K562 (cell line): ENCODE measurements around the gene C16orf90. TPM values are rescaled to one million over a fixed set of nuclear protein-coding genes. Genes with fewer than 3 reads are reported as not detected.

Experiments used
- ATAC-seq: fragments of 200-7000 bp; cut with Tn5 transposase; 3 replicates; pipeline ENCODE4 v1.9.1; 2020; ENCODE audit warnings: moderate library complexity
- BruUV-seq: library from RNA; stranded (reverse); fragments of 400-500 nt; replicated peaks from 2 replicates; lab custom pipeline; 2021; lab: Mats Ljungman, UMichigan
- CTCF ChIA-PET: fragments of 300-600 bp; formaldehyde crosslinking; extraction: SDS; loops from one replicate; lab custom pipeline; 2021; ENCODE audit warnings: low intra/inter-chr PET ratio; lab: Yijun Ruan, JAX
- POLR2A ChIA-PET: fragments of 300-600, 350-650 bp; sonication (Branson Sonifier 250); formaldehyde crosslinking; extraction: SDS; loops from one replicate; lab custom pipeline; 2021; ENCODE audit warnings: antibody characterized with exemption, inconsistent platforms; lab: Yijun Ruan, JAX
- DNase-seq, 4 experiments: peaks; one replicate each; pipeline versions ENCODE4 v3.0.0 to v3.0.0-alpha.2; 2011 to 2018; ENCODE audit warnings: low spot score in 3 of 4, mixed read lengths in 3 of 4; ENCODE audit errors: extremely low read depth in 1 of 4
- FAIRE-seq: peaks from 2 replicates; lab custom pipeline; 2011; peaks lifted over from hg19 to GRCh38; lab: Jason Lieb, UNC
- H2AFZ ChIP-seq: 2 replicates; pipeline ENCODE4 v1.6.0; 2011; ENCODE audit warnings: low read depth, low read length, control low read depth, inconsistent platforms
- H3K27ac ChIP-seq: fragments of 200-600 bp; 3 replicates; pipeline ENCODE4 v1.8.0; 2011; ENCODE audit warnings: low read depth, mild to moderate bottlenecking, control low read depth, inconsistent platforms, low read length, moderate library complexity, mixed read lengths; ENCODE audit errors: extremely low read depth
- H3K27me3 ChIP-seq, 2 experiments: fragments of 300-600 bp in 1 of 2; 2 replicates in 1 of 2; 3 replicates in 1 of 2; pipeline versions ENCODE4 v1.6.0 to v1.8.0; 2011; ENCODE audit warnings: inconsistent platforms in 2 of 2, low read length in 2 of 2, mild to moderate bottlenecking in 1 of 2, mixed read lengths in 1 of 2, moderate library complexity in 1 of 2; ENCODE audit not compliant: control insufficient read depth in 2 of 2, insufficient read depth in 2 of 2
- H3K36me3 ChIP-seq: fragments of 300-600 bp; 3 replicates; pipeline ENCODE4 v1.8.0; 2011; ENCODE audit warnings: mild to moderate bottlenecking, low read length, inconsistent platforms; ENCODE audit not compliant: control insufficient read depth, insufficient read depth
- H3K4me1 ChIP-seq, 2 experiments: fragments of 200-600 bp in 1 of 2; replicated peaks in 1 of 2; 2 replicates in 1 of 2; 3 replicates in 1 of 2; pipeline versions ENCODE4 v1.5.1 to v1.8.0; 2011; ENCODE audit warnings: inconsistent platforms in 2 of 2, low read length in 2 of 2, mild to moderate bottlenecking in 1 of 2, mixed read lengths in 1 of 2, moderate library complexity in 1 of 2; ENCODE audit not compliant: control insufficient read depth in 2 of 2, insufficient read depth in 2 of 2
- H3K4me2 ChIP-seq: 2 replicates; pipeline ENCODE4 v1.6.1; 2011; ENCODE audit warnings: low read length, control low read depth, inconsistent platforms, mixed read lengths; ENCODE audit not compliant: insufficient read depth
- H3K4me3 ChIP-seq: fragments of 200-600 bp; sonication (generic), shearing (Covaris generic); 2 replicates; pipeline ENCODE4 v1.5.1; 2016; ENCODE audit warnings: control low read depth, inconsistent platforms
- H3K79me2 ChIP-seq: fragments of 200-600 bp; 3 replicates; pipeline ENCODE4 v1.8.0; 2011; ENCODE audit warnings: low read length, inconsistent platforms; ENCODE audit not compliant: control insufficient read depth, insufficient read depth
- H3K9ac ChIP-seq, 2 experiments: 2 replicates each; pipeline versions ENCODE4 v1.6.0 to v1.6.1; 2011; ENCODE audit warnings: low read depth in 2 of 2, low read length in 2 of 2, control low read depth in 1 of 2, inconsistent platforms in 1 of 2, mild to moderate bottlenecking in 1 of 2, mixed read lengths in 1 of 2; ENCODE audit not compliant: insufficient read depth in 1 of 2
- H3K9me1 ChIP-seq: one replicate; pipeline ENCODE4 v1.6.0; 2011; ENCODE audit warnings: inconsistent platforms, mild to moderate bottlenecking, low read length, moderate library complexity; ENCODE audit not compliant: control insufficient read depth, insufficient read depth
- H3K9me3 ChIP-seq: replicated peaks from 2 replicates; pipeline ENCODE4 v1.5.1; 2011; ENCODE audit warnings: low read depth, low read length, inconsistent platforms; ENCODE audit not compliant: control insufficient read depth, insufficient read depth
- H4K20me1 ChIP-seq: replicated peaks from 2 replicates; pipeline ENCODE4 v1.6.1; 2011; ENCODE audit warnings: low read length, inconsistent platforms, mixed read lengths; ENCODE audit not compliant: control insufficient read depth, insufficient read depth
- CTBP1 ChIP-seq: fragments of 450-650 bp; IDR thresholded peaks from 2 replicates; pipeline ENCODE4 v1.6.1; 2016; ENCODE audit warnings: borderline replicate concordance
- CTCF ChIP-seq, 3 experiments: IDR thresholded peaks in 2 of 3; conservative IDR thresholded peaks in 1 of 3; 2 replicates each; pipeline ENCODE4 v1.5.1; 2011 to 2012; ENCODE audit warnings: low read length in 3 of 3, mild to moderate bottlenecking in 3 of 3, control low read depth in 2 of 3, improper control_type of control experiment in 1 of 3, inconsistent platforms in 1 of 3, low read depth in 1 of 3, mixed read lengths in 1 of 3, moderate library complexity in 1 of 3; ENCODE audit not compliant: insufficient read depth in 2 of 3
- ETV5 ChIP-seq: sonication (generic); formaldehyde crosslinking; IDR thresholded peaks from 2 replicates; pipeline ENCODE4 v1.4.0; 2020; ENCODE audit warnings: low read depth, mild to moderate bottlenecking, missing genetic modification reagents
- EWSR1 ChIP-seq: fragments of 450-650 bp; IDR thresholded peaks from 2 replicates; pipeline ENCODE4 v1.6.1; 2018; ENCODE audit warnings: borderline replicate concordance, mild to moderate bottlenecking, low read depth, moderate library complexity; ENCODE audit not compliant: partially characterized antibody
- HDAC1 ChIP-seq, 2 experiments: fragments of 450-650 bp; IDR thresholded peaks; 2 replicates each; pipeline ENCODE4 v1.6.1; 2016 to 2017; ENCODE audit warnings: inconsistent platforms in 1 of 2, mild to moderate bottlenecking in 1 of 2, moderate library complexity in 1 of 2
- NFIC ChIP-seq: fragments of 450-650 bp; IDR thresholded peaks from 2 replicates; pipeline ENCODE4 v1.6.1; 2017; ENCODE audit warnings: mild to moderate bottlenecking, inconsistent platforms
- TFAP4 ChIP-seq: sonication (generic); formaldehyde crosslinking; IDR thresholded peaks from 2 replicates; pipeline ENCODE4 v1.8.0; 2022; ENCODE audit warnings: missing genetic modification reagents, mild to moderate bottlenecking, moderate library complexity, borderline replicate concordance
- ZFX ChIP-seq: sonication (generic); formaldehyde crosslinking; IDR thresholded peaks from 2 replicates; pipeline ENCODE4 v1.8.0; 2022; ENCODE audit warnings: mild to moderate bottlenecking, missing genetic modification reagents, moderate library complexity
- ZSCAN32 ChIP-seq: fragments of 450-650 bp; formaldehyde crosslinking; IDR thresholded peaks from 2 replicates; pipeline ENCODE4 v1.4.0; 2020; ENCODE audit warnings: mild to moderate bottlenecking, moderate library complexity
- WGBS: fragments of 100-300 bp; shearing (Covaris generic); methylation state at CpG from one replicate; pipeline ENCODE4 v1.1.6; 2016; ENCODE audit warnings: low coverage, mixed read lengths; ENCODE audit not compliant: insufficient coverage; ENCODE audit errors: missing lambda C conversion rate; 5-methylcytosine and 5-hydroxymethylcytosine counted together
- in situ Hi-C: fragments of 300-500 bp; cut with MboI; formaldehyde crosslinking; loops from 4 replicates; pipeline ENCODE4 v1.15.0; 2018; ENCODE audit warnings: inconsistent platforms, mixed read lengths
- intact Hi-C: fragments of 100-400 bp; cut with micrococcal nuclease; formaldehyde crosslinking; loops from 2 replicates; pipeline ENCODE4 v1.14.2; 2022
- polyA plus RNA-seq, 8 experiments: library from polyadenylated mRNA; depleted of rRNA in 4 of 8; stranded (reverse) in 5 of 8; unstranded in 3 of 8; fragments of >200 nt; fragmentation: Nextera tagmentation in 2 of 8; fragmentation: Illumina TruSeq in 1 of 8; extraction: Ambion mirVana in 2 of 8; extraction: Trizol in 1 of 8; gene quantifications; 2 replicates each; pipeline versions ENCODE4 v1.2.1 to v1.2.3, GENCODE V29; 2011 to 2014; ENCODE audit warnings: inconsistent platforms in 1 of 8, missing spikeins in 1 of 8
- total RNA-seq, 7 experiments: library from RNA; depleted of rRNA in 6 of 7; stranded (reverse); fragments of >200 nt in 6 of 7; fragmentation: Illumina TruSeq in 2 of 7; extraction: Trizol in 2 of 7; gene quantifications; 2 replicates each; pipeline versions ENCODE4 v1.2.1 to v1.2.3, GENCODE V29; 2011 to 2021; ENCODE audit warnings: low replicate concordance in 1 of 7

The C16orf90 gene
- total and polyA plus RNA-seq, 9 of the 15 experiments (the other 6 are each of a cell fraction or from before 2014, with no cell fraction given) = not detected

- Histone ChIP-seq H3K9ac (peak overlapping the region in 1 of 2 experiments; percentile 26; a peak in 1 of 4 replicates), H3K27ac (no peak overlapping the region), H3K4me3 (no peak overlapping the region), H3K79me2 (no peaks in the 10 kb centered on the region), H4K20me1 (no peaks in the 10 kb centered on the region; the same call in 1 of the 2 replicates), H3K4me2 (no peak overlapping the region), H3K27me3 (no peaks in the 10 kb centered on the region), H2AFZ (no peak overlapping the region), H3K4me1 (peaks cover 0 to 39% of the 10 kb centered on the region in 2 experiments; a peak in 2 of 5 replicates), H3K9me3 (no peaks in the 10 kb centered on the region; the same call in 1 of the 2 replicates), H3K36me3 (peaks cover 6% of the 10 kb centered on the region; the same call in 1 of the 3 replicates), H3K9me1 (no peaks in the 10 kb centered on the region)
- intact Hi-C loops = loop anchor here (10.0 kb wide), 1 partner anchor 126 kb away; no protein-coding TSS in a partner anchor
- ATAC-seq = peak; percentile 68
- POLR2A ChIA-PET = interaction anchor here (0.6 kb wide), 1 partner anchor 226 kb away, joined by 3 read pairs; the partner anchor contains the start of gene TRAP1
- 32% methylated on average over 15 of the region's 17 CpGs for WGBS
- in situ Hi-C loops = loop anchor here (5.0 kb wide), 1 partner anchor 84 kb away; no protein-coding TSS in a partner anchor
- peak; percentile 71 for FAIRE-seq
- CTCF ChIA-PET = no interaction called here
- DNase-seq = peak; percentile 31 to 57 (median 41)
- BruUV-seq = no TSS peak
- TF ChIP-seq EWSR1 (no peak), CTCF (IDR thresholded peaks at IDR 0.05 in 2 of 3, conservative IDR thresholded peaks at IDR 0.05 in 1 of 3; ENCODE audit: insufficient read depth in 2 of 3, low read depth in 1 of 3, low read length in 3 of 3) (peak; percentile 37 to 53 (median 42); a peak in 5 of 6 replicates), ZFX (CRISPR knock-in tag) (no peak), ZSCAN32 (CRISPR knock-in tag) (no peak), TFAP4 (CRISPR knock-in tag) (peak; percentile 42; the same call in 1 of the 2 replicates), HDAC1 (IDR thresholded peaks at IDR 0.05) (no peak), NFIC (peak; percentile 9; the same call in 1 of the 2 replicates), ETV5 (CRISPR knock-in tag) (no peak), CTBP1 (peak; percentile 27; the same call in 1 of the 2 replicates)
These were observed 4.2 kb downstream of the C16orf90 start for GRCh38 chr16:3490911-3491629.
